K562 (cell line): ENCODE data around the gene ZNF467.

Experiments
- CTCF ChIP-seq, 3 experiments: IDR thresholded peaks in 2 of 3; conservative IDR thresholded peaks in 1 of 3; 2 replicates each; pipeline ENCODE4 v1.5.1; 2011 to 2012; ENCODE audit warnings: low read length in 3 of 3, mild to moderate bottlenecking in 3 of 3, control low read depth in 2 of 3, improper control_type of control experiment in 1 of 3, inconsistent platforms in 1 of 3, low read depth in 1 of 3, mixed read lengths in 1 of 3, moderate library complexity in 1 of 3; ENCODE audit not compliant: insufficient read depth in 2 of 3
- EZH2 ChIP-seq: IDR thresholded peaks from 2 replicates; pipeline ENCODE4 v1.6.1; 2012; ENCODE audit warnings: low read depth, mild to moderate bottlenecking, inconsistent platforms, low read length, borderline replicate concordance
- ZNF165 ChIP-seq: fragments of 250-450 bp; sonication (Bioruptor Pico); IDR thresholded peaks from 2 replicates; pipeline ENCODE4 v1.4.0; 2020; ENCODE audit warnings: borderline replicate concordance
- ZNF354B ChIP-seq: fragments of 250-450 bp; sonication (Bioruptor Pico); IDR thresholded peaks from 2 replicates; pipeline ENCODE4 v1.4.0; 2020

GRCh38 chr7:149785402-149785801, 12.0 kb upstream of the ZNF467 start:
- no peak for TF ChIP-seq ZNF165
- peak in 1 of 3 experiments; percentile 11; a peak in 1 of 6 replicates for TF ChIP-seq CTCF (IDR thresholded peaks at IDR 0.05 in 2 of 3, conservative IDR thresholded peaks at IDR 0.05 in 1 of 3; ENCODE audit: insufficient read depth in 2 of 3, low read depth in 1 of 3, low read length in 3 of 3)
- no peak for TF ChIP-seq ZNF354B (CRISPR knock-in tag)
- no peak for TF ChIP-seq EZH2
